ENCODE results near the gene C3orf20. TPM values are rescaled to one million over a fixed set of nuclear protein-coding genes. Genes with fewer than 3 reads are reported as not detected.
"Not testable (repeated sequence)": the region's sequence is repeated elsewhere in the genome, so short reads cannot be mapped to it uniquely, and the experiment has no call there.

C3orf20 gene
- total RNA-seq, 4 donors from 2014 or later, result not detected

GRCh38 chr3:14647976-14648955 is 26.7 kb upstream of the C3orf20 start:
- Histone ChIP-seq H3K27me3 (peaks cover 0 to 4% (median 0%) of the 10 kb centered on the region in 4 donors), H3K4me1 (peaks cover 0 to 23% (median 14%) of the 10 kb centered on the region in 3 donors), H3K36me3 (no peaks in the 10 kb centered on the region), H3K4me3 (no peak overlapping the region), H3K9me3 (no peaks in the 10 kb centered on the region), H3K27ac (no peak overlapping the region)
- TF ChIP-seq POLR2A (IDR thresholded peaks at IDR 0.05) (no peak), CTCF (IDR thresholded peaks at IDR 0.05) (no peak)
- DNase-seq, result no peak
- intact Hi-C loops (cut with DNase I), result no loop called here
- WGBS, 2 donors, result 67 to 73% methylated on average over 19 of the region's 19 CpGs

- no peaks in the 10 kb centered on the region for H3K9me3 ChIP-seq
- 72 to 78% methylated on average over 2 of the region's 2 CpGs for WGBS, 2 donors
- TF ChIP-seq POLR2A (IDR thresholded peaks at IDR 0.05) (no peak), CTCF (IDR thresholded peaks at IDR 0.05) (no peak)
- DNase-seq, result no peak
- H3K36me3 ChIP-seq, result peaks cover 0 to 4% (median 0%) of the 10 kb centered on the region in 3 donors
- no peaks in the 10 kb centered on the region for H3K27me3 ChIP-seq
- intact Hi-C loops (cut with DNase I), result no loop called here
- H3K27ac ChIP-seq, result no peak overlapping the region
- H3K4me1 ChIP-seq, result peaks cover 0 to 35% (median 20%) of the 10 kb centered on the region in 3 donors
- H3K4me3 ChIP-seq, result no peak overlapping the region
Measured at GRCh38 chr3:14649466-14649865, 25.5 kb upstream of the C3orf20 start.

GRCh38 chr3:14650193-14650592 is 24.7 kb upstream of the C3orf20 start:
- TF ChIP-seq CTCF (IDR thresholded peaks at IDR 0.05) (no peak), POLR2A (IDR thresholded peaks at IDR 0.05) (no peak)
- Histone ChIP-seq H3K27ac (no peak overlapping the region), H3K36me3 (peaks cover 0 to 12% (median 0%) of the 10 kb centered on the region in 3 donors), H3K9me3 (no peaks in the 10 kb centered on the region), H3K27me3 (no peaks in the 10 kb centered on the region), H3K4me1 (peaks cover 0 to 35% (median 20%) of the 10 kb centered on the region in 3 donors), H3K4me3 (peak overlapping the region in 1 of 4 donors; percentile 87)
- no peak for DNase-seq
- intact Hi-C loops (cut with DNase I), result no loop called here
- WGBS, 2 donors, result 95 to 97% methylated on average over 4 of the region's 4 CpGs

GRCh38 chr3:14651440-14652251 is 23.3 kb upstream of the C3orf20 start, which contains the start of gene CCDC174:
CCDC174 (plus strand) TSS chr3:14651762; CDS start chr3:14651837, 75 bp downstream.
- Histone ChIP-seq H3K4me3 (peak within 1 kb of the TSS; percentile 67 to 87 (median 76)), H3K9me3 (no peaks in the 10 kb centered on the region), H3K4me1 (peaks cover 0 to 35% (median 20%) of the 10 kb centered on the region in 3 donors), H3K27ac (peak within 1 kb of the TSS; percentile 89 to 95 (median 92)), H3K27me3 (no peaks in the 10 kb centered on the region), H3K36me3 (peaks cover 0 to 26% (median 0%) of the 10 kb centered on the region in 3 donors)
- WGBS, 2 donors, result 1% methylated on average over 33 to 37 of the region's 47 CpGs
- intact Hi-C loops (cut with DNase I), result no loop called here
- TF ChIP-seq POLR2A (IDR thresholded peaks at IDR 0.05), result peak in 3 of 4 donors; percentile 48 to 70 (median 68)
- TF ChIP-seq CTCF (IDR thresholded peaks at IDR 0.05), result peak in 1 of 6 experiments; percentile 29
- DNase-seq, result peak; percentile 85

- peaks cover 0 to 34% (median under 1%) of the 10 kb centered on the region in 3 donors for H3K36me3 ChIP-seq
- H3K27me3 ChIP-seq; H3K9me3 ChIP-seq; DNase-seq; intact Hi-C loops (cut with DNase I): not testable (repeated sequence)
- H3K4me1 ChIP-seq, result peaks cover 0 to 35% (median 20%) of the 10 kb centered on the region in 3 donors
- peak overlapping the region in 3 of 4 donors; percentile 89 to 92 (median 91) for H3K27ac ChIP-seq
- H3K4me3 ChIP-seq, result peak overlapping the region; percentile 67 to 87 (median 76)
- WGBS, 2 donors, result 74 to 80% methylated on average over 20 to 21 of the region's 21 CpGs
Measured at GRCh38 chr3:14652360-14652907, 22.5 kb upstream of the C3orf20 start.

All from esophagus squamous epithelium (tissue), 5 donors.